CD4-positive, alpha-beta T cell treated with Interleukin-12 subunit alpha and Interleukin-12 subunit beta, for 1 hour (primary cell): ENCODE results near the gene AGTR2.
"Not testable (repeated sequence)": the region's sequence is repeated elsewhere in the genome, so short reads cannot be mapped to it uniquely, and the experiment has no call there.

Source experiments
- DNase-seq: peaks from one replicate; pipeline ENCODE4 v3.0.0-alpha.2; 2020

AGTR2 gene, protein sequence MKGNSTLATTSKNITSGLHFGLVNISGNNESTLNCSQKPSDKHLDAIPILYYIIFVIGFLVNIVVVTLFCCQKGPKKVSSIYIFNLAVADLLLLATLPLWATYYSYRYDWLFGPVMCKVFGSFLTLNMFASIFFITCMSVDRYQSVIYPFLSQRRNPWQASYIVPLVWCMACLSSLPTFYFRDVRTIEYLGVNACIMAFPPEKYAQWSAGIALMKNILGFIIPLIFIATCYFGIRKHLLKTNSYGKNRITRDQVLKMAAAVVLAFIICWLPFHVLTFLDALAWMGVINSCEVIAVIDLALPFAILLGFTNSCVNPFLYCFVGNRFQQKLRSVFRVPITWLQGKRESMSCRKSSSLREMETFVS

GRCh38 chrX:116170511-116170910 is at the start of gene AGTR2:
AGTR2 (plus strand) TSS chrX:116170744; CDS start chrX:116172281, 1,537 bp downstream.
- DNase-seq = no peak

DNA sequence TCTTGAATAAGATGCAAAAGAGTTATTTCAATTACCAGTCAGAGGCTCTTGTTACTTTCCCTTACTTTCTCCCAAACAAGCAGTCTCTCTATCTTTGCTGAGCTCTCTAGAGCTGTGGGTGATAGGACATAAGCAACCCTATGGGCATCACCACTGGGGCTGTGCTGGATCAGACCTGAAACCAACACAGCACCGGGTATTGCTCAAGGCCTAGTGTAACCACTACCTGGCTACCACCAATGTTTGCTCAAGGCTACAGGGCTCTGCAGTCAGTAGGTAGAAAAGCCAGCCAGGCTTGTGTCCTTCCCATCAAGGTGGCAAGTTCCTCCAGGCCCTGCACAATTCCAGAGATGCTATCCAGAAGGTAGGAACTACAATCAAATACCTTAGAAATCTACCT is 35.3 kb upstream of the AGTR2 start:
- DNase-seq = no peak

DNA sequence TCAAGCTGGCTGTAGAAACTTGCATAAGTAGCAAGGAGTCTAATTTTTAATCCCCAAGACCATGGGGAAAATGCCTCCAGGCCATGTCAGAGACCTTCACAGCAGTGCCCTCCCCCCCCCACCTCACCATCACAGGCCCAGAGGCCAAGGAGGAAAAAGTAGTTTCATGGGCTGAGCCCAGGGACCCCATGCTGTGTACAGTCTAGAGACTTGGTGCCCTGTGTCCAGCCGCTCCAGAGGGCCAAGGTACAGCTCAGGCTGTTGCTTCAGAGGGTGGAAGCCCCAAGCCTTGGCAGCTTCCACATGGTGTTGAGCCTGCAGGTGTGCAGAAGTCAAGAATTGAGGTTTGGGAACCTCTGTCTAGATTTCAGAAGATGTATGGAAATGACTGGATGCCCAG is 29.3 kb upstream of the AGTR2 start:
- DNase-seq = not testable (repeated sequence)

- DNase-seq = no peak
These were observed 27.6 kb upstream of the AGTR2 start for GRCh38 chrX:116142976-116143375.

DNA sequence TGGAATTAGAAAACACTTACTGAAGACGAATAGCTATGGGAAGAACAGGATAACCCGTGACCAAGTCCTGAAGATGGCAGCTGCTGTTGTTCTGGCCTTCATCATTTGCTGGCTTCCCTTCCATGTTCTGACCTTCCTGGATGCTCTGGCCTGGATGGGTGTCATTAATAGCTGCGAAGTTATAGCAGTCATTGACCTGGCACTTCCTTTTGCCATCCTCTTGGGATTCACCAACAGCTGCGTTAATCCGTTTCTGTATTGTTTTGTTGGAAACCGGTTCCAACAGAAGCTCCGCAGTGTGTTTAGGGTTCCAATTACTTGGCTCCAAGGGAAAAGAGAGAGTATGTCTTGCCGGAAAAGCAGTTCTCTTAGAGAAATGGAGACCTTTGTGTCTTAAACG is 2.4 kb downstream of the AGTR2 start:
- no peak for DNase-seq

GRCh38 chrX:116181300-116181699 is 10.8 kb downstream of the AGTR2 start:
- DNase-seq = no peak

DNA sequence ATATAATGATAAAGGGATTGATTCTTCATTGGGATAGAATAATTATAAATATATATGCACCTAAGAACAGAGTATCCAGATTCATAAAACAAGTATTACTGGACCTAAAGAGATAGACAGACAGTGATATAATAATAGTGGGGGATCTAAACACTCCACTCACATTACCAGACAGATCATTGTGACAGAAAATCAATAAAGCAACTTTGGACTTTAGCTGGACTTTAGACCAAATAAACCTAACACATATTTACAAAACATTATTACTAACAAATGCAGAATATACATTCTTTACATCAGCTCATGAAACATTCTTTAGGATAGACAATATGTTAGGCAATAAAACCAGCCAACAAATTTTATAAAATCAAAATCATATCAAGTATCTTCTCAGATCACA is 14.6 kb downstream of the AGTR2 start:
- no peak for DNase-seq

DNA sequence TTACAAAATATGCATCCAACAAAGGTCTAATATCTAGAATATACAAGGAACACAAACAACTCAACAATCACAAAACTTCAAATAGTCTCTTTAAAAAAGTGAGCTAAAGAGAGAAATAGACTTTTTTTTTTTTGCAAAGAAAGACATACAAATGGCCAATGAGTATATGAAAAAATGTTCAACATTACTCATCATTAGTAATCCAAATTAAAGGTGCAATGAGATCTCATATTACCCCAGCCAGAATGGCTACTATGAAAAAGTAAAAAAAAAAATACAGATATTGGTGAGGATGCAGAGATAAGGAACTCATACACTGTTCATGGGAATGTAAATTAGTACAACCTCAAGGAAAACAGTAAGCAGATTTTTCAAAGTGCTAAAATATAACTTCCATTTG is 24.1 kb downstream of the AGTR2 start:
- DNase-seq = no peak

DNA sequence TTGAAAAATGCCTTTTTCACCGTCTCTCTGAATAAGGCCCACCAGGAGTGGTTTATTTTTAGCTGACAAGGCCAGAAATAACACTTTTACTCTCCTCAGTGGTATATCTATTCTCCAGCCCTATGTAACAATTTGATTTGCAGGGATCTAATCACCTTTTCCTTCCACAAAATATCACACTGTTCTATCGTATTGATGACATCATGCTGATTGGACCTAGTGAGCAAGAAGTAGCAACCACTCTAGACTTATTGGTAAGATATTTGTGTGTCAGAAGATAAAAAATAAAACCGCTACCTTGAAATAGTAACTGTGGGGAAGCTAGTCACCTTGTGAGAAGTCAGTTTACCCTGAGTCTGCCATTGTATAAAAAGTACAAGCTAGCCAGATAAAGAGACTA is 27.7 kb downstream of the AGTR2 start:
- no peak for DNase-seq

GRCh38 chrX:116198810-116199209 is 28.3 kb downstream of the AGTR2 start:
- DNase-seq = no peak

DNA sequence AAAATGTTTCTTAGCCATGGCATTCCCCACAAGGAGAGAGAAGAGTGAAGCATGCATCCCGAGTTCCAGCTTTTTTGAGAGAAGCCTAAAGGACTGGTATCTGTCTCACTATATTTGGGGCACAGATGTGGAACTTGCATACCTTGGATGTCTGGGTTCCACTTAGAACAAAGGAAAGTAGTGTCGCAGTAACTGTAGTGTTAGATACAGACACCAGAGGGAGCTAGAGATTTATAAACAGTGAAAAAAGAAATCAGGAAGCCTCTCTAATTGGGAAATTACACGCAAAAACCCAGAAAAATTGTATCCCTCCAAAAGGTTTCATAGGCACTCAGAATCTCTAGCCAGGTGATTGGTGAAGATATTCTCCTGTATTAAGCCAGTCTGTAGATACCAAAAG is 34.4 kb downstream of the AGTR2 start:
- DNase-seq = no peak

GRCh38 chrX:116213262-116213661 is 42.7 kb downstream of the AGTR2 start:
- no peak for DNase-seq

DNA sequence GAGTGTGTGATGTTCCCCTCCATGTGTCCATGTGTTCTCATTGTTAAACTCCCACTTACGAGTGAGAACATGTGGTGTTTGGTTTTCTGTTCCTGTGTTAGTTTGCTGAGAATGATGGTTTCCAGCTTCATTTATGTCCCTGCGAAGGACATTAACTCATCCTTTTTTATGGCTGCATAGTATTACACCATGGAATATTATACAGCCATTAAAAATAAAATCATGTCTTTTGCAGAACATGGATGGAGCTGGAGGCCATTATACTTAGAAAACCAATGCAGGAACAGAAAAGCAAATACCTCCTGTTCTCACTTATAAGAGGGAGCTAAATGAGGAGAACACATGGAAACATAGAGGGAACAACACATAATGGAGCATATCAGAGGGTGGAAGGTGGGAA is 46.5 kb downstream of the AGTR2 start:
- not testable (repeated sequence) for DNase-seq
